Suprapubic skin (tissue), 3 donors: ENCODE measurements around the gene KLF4.

Source experiments
- CTCF ChIP-seq, 2 donors: fragments of 200-600 bp in 1 of 2; fragments of 450-650 bp in 1 of 2; sonication (generic) in 1 of 2; IDR thresholded peaks; one replicate each; pipeline ENCODE4 v1.5.1; 2016 to 2019; ENCODE audit warnings: antibody characterized with exemption in 2 of 2, mild to moderate bottlenecking in 1 of 2, moderate library complexity in 1 of 2
- POLR2A ChIP-seq, 2 donors: fragments of 450-650 bp; IDR thresholded peaks; one replicate each; pipeline ENCODE4 v1.6.1; 2017; ENCODE audit warnings: antibody characterized with exemption in 2 of 2, mild to moderate bottlenecking in 2 of 2, moderate library complexity in 2 of 2

GRCh38 chr9:107447834-107448233 is 41.7 kb downstream of the KLF4 start:
- TF ChIP-seq POLR2A (IDR thresholded peaks at IDR 0.05): no peak
- TF ChIP-seq CTCF (IDR thresholded peaks at IDR 0.05): no peak
